Measurements from ENCODE around the gene SLC16A4. TPM values are rescaled to one million over a fixed set of nuclear protein-coding genes. Genes with fewer than 3 reads are reported as not detected.

Gene SLC16A4
- total and polyA plus RNA-seq, 10 of the 15 experiments (the other 5 are each of a cell fraction or from before 2014, with no cell fraction given): 0.13 to 2.2 (median 0.26) TPM; not detected in 1

DNA sequence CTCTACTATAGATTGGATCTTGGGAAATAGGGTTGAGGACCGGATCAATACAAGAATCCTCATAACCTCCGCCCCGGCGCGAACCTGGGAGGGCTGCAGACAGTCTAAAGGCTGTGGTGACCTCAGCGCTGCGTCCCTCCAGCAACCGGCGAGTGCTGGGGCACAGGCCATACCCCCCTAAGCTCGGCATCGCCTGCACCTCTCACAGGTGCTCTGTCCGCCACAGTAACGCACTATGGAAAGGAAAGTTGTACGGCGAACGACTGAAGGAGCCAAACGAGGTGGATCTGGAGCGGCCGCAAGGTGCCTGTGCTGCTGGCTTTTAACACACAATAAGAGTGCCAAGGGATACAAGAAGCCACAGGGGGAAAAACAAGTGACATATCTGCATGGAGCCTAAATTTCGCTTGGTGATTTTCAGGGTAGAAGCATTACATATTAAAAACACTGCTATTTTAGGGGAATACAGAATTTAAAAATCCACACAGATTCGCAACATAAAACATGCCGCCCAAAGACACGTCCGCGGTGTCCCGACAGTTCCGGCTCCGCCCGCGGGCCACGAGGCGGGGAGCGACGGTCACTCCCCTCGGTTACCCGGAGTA lies 53.0 kb downstream of the SLC16A4 start (continued):
- TF ChIP-seq, protein P1, sequence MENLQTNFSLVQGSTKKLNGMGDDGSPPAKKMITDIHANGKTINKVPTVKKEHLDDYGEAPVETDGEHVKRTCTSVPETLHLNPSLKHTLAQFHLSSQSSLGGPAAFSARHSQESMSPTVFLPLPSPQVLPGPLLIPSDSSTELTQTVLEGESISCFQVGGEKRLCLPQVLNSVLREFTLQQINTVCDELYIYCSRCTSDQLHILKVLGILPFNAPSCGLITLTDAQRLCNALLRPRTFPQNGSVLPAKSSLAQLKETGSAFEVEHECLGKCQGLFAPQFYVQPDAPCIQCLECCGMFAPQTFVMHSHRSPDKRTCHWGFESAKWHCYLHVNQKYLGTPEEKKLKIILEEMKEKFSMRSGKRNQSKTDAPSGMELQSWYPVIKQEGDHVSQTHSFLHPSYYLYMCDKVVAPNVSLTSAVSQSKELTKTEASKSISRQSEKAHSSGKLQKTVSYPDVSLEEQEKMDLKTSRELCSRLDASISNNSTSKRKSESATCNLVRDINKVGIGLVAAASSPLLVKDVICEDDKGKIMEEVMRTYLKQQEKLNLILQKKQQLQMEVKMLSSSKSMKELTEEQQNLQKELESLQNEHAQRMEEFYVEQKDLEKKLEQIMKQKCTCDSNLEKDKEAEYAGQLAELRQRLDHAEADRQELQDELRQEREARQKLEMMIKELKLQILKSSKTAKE (IDR thresholded peaks at IDR 0.05; ENCODE audit: low read depth, poor library complexity, severe bottlenecking): peak; percentile 21
- TF ChIP-seq CHD1 (IDR thresholded peaks at IDR 0.05; ENCODE audit: low read depth, low read length): 0 out of 2 replicates have a peak, but pooled peaks have one; percentile 25
- TF ChIP-seq EED (IDR thresholded peaks at IDR 0.05; ENCODE audit: low read depth): no peak

DNA sequence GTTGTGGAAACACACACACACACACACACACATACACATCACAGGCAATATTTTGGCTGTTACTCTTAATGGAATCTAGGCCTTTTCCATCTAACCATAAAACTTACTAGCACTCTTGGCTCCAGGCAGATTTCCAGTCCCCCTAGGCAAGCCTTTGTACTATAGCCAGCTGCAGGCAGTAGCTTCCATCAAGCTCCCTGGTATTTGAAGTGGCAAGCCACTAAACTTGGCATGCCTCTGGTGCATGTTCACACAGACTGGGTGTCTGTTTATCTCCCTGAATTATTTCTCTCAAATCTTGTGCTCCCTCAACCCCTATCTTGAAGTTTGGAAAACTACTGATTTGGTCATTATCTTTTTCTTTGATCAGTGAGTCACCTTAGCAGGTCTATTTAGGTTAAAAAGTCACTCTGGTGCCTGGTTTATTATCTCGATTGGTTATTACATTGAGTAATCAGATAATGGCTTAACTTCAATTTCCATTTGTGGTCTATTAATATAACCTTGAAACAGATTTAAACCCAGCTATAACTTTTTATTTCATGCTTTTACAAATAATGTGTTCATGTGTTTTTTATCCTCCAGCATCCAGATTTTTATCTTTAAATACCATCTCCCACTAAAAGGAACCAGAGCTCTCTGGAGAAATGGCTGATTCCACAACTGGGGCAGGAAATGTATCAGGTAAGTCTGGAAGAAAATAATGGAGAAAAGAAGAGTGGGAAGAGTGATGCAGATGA lies 54.4 kb downstream of the SLC16A4 start:
- WGBS (ENCODE audit: insufficient coverage, insufficient replicate concordance, low lambda C conversion rate, missing lambda C conversion rate): 100% methylated on average over 1 of the region's 1 CpG
- no TSS peak for BruUV-seq (replicated peaks)
- intact Hi-C loops (cut with micrococcal nuclease; ENCODE audit: unreplicated experiment): loop anchor here (5.0 to 10.0 kb wide), 2 partner anchors 912 to 1266 kb away; partner anchors contain the start of gene PSMA5
- H2AFZ ChIP-seq (ENCODE audit: control insufficient read depth, low read depth, low read length): no peak overlapping the region; the same call in 1 of the 2 replicates
- peaks cover 5% of the 10 kb centered on the region for H3K4me1 ChIP-seq (ENCODE audit: control insufficient read depth, insufficient read depth, low read length)
- no peak for DNase-seq (ENCODE audit: low read depth, low spot score)
- H3K79me2 ChIP-seq (ENCODE audit: control insufficient read depth, insufficient read depth, low read length): peaks cover 28% of the 10 kb centered on the region
- no peaks in the 10 kb centered on the region for H3K27me3 ChIP-seq (replicated peaks in 1 of 2; ENCODE audit: control insufficient read depth in 2 of 2, insufficient read depth in 2 of 2, low read length in 1 of 2)
- RAD21 ChIA-PET (ENCODE audit: unreplicated experiment): interaction anchor here (3.1 to 7.4 kb wide), 5 partner anchors 11 to 127 kb away, joined by 12 to 80 read pairs (median 29); partner anchors contain the start of genes KCNC4 and LAMTOR5
- SMC1A ChIA-PET (ENCODE audit: uncharacterized antibody, unreplicated experiment): interaction anchor here (0.5 to 8.4 kb wide), 15 partner anchors 8 to 133 kb away, joined by 3 to 51 read pairs (median 10); partner anchors contain the start of genes KCNC4 and LAMTOR5
- 0 out of 2 replicates have a peak, but pooled peaks cover 1% of the 10 kb centered on the region for H4K20me1 ChIP-seq (ENCODE audit: control insufficient read depth, insufficient read depth)
- H3K4me3 ChIP-seq: no peak overlapping the region
- no peak for ATAC-seq
- in situ Hi-C loops (cut with MboI): no loop called here
- no peaks in the 10 kb centered on the region for H3K9me3 ChIP-seq (replicated peaks; ENCODE audit: control insufficient read depth, insufficient read depth, low read length)
- no peak for FAIRE-seq
- TF ChIP-seq SMAD1 (IDR thresholded peaks at IDR 0.05; ENCODE audit: low read depth, partially characterized antibody) (no peak), STAT3 (IDR thresholded peaks at IDR 0.05; ENCODE audit: low read depth, low read length) (no peak), STAT1 (conservative IDR thresholded peaks at IDR 0.05) (no peak), MYB (IDR thresholded peaks at IDR 0.05; ENCODE audit: borderline replicate concordance, low read depth, low read length) (no peak), CHD2 (IDR thresholded peaks at IDR 0.05; ENCODE audit: borderline replicate concordance, low read depth, low read length) (no peak)
- TF ChIP-seq, protein P2, sequence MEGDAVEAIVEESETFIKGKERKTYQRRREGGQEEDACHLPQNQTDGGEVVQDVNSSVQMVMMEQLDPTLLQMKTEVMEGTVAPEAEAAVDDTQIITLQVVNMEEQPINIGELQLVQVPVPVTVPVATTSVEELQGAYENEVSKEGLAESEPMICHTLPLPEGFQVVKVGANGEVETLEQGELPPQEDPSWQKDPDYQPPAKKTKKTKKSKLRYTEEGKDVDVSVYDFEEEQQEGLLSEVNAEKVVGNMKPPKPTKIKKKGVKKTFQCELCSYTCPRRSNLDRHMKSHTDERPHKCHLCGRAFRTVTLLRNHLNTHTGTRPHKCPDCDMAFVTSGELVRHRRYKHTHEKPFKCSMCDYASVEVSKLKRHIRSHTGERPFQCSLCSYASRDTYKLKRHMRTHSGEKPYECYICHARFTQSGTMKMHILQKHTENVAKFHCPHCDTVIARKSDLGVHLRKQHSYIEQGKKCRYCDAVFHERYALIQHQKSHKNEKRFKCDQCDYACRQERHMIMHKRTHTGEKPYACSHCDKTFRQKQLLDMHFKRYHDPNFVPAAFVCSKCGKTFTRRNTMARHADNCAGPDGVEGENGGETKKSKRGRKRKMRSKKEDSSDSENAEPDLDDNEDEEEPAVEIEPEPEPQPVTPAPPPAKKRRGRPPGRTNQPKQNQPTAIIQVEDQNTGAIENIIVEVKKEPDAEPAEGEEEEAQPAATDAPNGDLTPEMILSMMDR (IDR thresholded peaks at IDR 0.05 in 2 of 3, conservative IDR thresholded peaks at IDR 0.05 in 1 of 3; ENCODE audit: control insufficient read depth in 2 of 3, extremely low read depth in 1 of 3, insufficient read depth in 1 of 3, low read depth in 3 of 3, low read length in 3 of 3): no peak
- H3K27ac ChIP-seq (ENCODE audit: control insufficient read depth, insufficient read depth): 0 out of 2 replicates have a peak overlapping the region, but pooled peaks have one; percentile 12
- POLR2A ChIA-PET: interaction anchor here (0.9 to 3.4 kb wide), 6 partner anchors 11 to 131 kb away, joined by 3 to 43 read pairs (median 3); partner anchors contain the start of genes KCNC4 and LAMTOR5
- H3K9ac ChIP-seq (ENCODE audit: control insufficient read depth, insufficient read depth, low read length): peak overlapping the region; percentile 95; the same call in 1 of the 2 replicates
- CTCF ChIA-PET: interaction anchor here (0.6 to 8.5 kb wide), 15 partner anchors 12 to 160 kb away, joined by 3 to 62 read pairs (median 6); partner anchors contain the start of gene KCNC4
- no peak overlapping the region for H3K4me2 ChIP-seq (ENCODE audit: control insufficient read depth, insufficient read depth)
- H3K36me3 ChIP-seq (ENCODE audit: control insufficient read depth in 2 of 2, insufficient read depth in 2 of 2, low read length in 1 of 2): peaks cover 3 to 9% of the 10 kb centered on the region in 2 experiments; a peak in 3 of 4 replicates
